ENCODE data around the gene FAM53B.

DNA sequence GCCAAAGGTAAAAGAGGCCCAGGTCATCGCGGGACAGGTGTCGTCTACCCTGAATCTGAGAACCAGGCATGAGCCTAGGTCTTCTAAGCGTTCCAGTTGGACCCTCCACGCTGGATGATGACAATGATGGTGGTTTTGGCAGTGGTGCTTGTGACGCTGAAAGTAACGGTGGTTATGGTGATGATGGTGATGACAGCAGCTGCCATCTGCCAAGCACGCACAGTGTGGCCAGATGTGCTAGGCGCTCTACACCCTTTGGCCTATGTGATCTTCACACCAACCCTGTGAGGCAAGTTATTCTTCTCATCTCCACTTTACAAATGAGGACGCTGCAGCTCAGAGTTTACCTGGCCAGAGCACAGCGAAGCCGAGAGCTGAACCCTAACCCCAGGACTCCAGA is 93.9 kb downstream of the FAM53B start:
- TF ChIP-seq, protein P1, sequence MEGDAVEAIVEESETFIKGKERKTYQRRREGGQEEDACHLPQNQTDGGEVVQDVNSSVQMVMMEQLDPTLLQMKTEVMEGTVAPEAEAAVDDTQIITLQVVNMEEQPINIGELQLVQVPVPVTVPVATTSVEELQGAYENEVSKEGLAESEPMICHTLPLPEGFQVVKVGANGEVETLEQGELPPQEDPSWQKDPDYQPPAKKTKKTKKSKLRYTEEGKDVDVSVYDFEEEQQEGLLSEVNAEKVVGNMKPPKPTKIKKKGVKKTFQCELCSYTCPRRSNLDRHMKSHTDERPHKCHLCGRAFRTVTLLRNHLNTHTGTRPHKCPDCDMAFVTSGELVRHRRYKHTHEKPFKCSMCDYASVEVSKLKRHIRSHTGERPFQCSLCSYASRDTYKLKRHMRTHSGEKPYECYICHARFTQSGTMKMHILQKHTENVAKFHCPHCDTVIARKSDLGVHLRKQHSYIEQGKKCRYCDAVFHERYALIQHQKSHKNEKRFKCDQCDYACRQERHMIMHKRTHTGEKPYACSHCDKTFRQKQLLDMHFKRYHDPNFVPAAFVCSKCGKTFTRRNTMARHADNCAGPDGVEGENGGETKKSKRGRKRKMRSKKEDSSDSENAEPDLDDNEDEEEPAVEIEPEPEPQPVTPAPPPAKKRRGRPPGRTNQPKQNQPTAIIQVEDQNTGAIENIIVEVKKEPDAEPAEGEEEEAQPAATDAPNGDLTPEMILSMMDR (IDR thresholded peaks at IDR 0.05), result no peak
- TF ChIP-seq POLR2AphosphoS5 (IDR thresholded peaks at IDR 0.05) (no peak), POLR2A (IDR thresholded peaks at IDR 0.05) (no peak)

All from breast epithelium (tissue), 3 donors.